GM12872 (cell line): ENCODE measurements around the gene KCTD19.

Source experiments
- TF ChIP-seq, protein P1 (sequence below): IDR thresholded peaks from 3 replicates; pipeline ENCODE4 v1.5.1; 2011; ENCODE audit warnings: low read depth, mild to moderate bottlenecking, low read length, moderate library complexity; ENCODE audit not compliant: insufficient read depth

Gene KCTD19

DNA sequence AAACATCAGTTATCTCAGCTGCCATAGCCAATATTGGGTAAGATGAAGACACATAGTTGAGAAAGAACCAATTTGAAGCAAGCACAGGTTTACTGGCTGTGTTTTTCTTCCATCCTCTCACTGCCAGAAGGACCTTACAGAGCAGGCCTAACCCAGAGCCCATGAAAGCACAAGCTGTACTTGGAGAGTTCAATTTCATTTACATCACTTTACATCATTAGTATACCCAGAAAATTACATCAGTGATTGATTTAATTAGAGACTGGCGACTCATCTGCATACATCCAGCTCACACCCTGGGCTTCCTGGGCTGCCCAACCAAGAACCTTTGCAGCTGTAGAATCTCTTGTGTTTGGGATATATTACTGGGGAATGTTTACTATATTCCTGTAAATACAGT lies 23.8 kb upstream of the KCTD19 start:
- TF ChIP-seq, protein P1, sequence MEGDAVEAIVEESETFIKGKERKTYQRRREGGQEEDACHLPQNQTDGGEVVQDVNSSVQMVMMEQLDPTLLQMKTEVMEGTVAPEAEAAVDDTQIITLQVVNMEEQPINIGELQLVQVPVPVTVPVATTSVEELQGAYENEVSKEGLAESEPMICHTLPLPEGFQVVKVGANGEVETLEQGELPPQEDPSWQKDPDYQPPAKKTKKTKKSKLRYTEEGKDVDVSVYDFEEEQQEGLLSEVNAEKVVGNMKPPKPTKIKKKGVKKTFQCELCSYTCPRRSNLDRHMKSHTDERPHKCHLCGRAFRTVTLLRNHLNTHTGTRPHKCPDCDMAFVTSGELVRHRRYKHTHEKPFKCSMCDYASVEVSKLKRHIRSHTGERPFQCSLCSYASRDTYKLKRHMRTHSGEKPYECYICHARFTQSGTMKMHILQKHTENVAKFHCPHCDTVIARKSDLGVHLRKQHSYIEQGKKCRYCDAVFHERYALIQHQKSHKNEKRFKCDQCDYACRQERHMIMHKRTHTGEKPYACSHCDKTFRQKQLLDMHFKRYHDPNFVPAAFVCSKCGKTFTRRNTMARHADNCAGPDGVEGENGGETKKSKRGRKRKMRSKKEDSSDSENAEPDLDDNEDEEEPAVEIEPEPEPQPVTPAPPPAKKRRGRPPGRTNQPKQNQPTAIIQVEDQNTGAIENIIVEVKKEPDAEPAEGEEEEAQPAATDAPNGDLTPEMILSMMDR = no peak

DNA sequence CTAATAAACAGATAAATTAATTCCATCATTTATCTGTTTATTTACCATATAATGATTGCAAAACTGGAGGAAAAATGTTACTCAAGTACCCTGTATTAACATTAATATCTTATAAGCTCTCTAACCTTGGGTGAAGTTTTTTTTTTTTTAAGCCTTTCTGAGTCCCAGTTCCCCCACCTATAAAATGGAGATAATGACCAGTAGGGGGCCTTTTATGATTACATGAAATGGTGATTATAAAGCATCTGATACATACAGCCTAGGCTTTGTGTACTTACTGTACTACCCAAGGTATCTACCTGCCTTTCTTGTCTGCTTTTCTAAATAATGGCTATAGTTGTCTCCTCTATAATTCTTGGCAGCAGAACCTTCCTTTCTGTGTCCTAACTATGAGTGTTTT lies 22.6 kb upstream of the KCTD19 start:
- TF ChIP-seq, protein P1 = peak; percentile 47

DNA sequence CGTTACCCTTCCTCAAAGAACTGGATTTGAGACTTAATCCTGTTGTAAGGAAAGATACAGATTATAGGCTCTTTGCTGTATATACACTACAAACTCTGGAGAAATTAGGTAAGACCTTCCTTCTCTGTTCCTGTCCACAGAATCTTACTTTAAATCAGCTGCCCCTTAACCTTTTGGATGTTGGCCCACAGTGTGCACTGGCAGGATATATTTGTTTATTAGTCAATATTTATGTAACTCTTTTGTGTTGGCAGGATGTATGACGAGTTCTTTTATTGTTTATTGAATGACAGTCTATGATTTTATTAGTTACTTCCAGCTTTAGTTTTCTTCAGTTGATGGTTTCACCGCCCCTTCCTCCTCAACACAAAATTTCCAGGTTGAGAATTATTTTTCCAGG lies 19.8 kb upstream of the KCTD19 start:
- TF ChIP-seq, protein P1 = no peak

DNA sequence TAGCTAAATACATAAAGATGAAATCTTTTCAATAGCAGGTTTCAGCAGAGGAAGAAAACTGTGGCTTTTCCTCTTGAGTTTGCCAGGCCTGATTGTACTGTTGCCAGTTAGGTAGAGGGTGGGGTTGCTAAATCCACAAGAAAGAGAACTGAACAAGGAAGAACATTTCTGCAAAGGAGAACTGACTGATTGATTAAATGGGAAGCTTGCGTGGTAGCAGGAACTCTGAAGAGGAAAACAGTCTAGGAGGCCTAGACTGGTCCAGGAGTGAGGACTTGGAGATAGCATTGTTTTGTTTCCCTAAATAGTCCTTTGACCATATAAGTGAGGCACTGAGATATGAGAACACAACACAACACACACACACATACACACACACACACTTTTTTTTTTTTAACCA lies 18.9 kb upstream of the KCTD19 start:
- TF ChIP-seq, protein P1 = no peak

DNA sequence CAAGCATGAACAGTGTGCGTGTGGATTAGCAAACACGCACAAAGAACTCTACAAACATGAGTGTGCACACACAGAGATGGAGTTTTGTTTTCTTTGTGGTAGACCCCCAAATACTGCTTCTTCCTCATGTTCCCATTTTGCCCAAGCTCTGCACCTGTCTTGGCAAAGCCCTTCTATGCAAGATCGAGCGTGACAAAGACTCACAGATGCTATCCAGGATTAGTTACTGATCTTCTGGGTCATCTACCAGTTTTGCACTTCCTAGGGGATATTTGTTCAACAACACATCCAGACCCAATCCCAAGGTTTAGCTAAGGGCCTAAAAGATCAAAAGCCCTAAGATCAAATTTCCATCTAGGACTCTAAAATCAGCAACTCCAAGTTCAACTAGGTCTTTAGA lies 16.1 kb upstream of the KCTD19 start:
- TF ChIP-seq, protein P1 = no peak

DNA sequence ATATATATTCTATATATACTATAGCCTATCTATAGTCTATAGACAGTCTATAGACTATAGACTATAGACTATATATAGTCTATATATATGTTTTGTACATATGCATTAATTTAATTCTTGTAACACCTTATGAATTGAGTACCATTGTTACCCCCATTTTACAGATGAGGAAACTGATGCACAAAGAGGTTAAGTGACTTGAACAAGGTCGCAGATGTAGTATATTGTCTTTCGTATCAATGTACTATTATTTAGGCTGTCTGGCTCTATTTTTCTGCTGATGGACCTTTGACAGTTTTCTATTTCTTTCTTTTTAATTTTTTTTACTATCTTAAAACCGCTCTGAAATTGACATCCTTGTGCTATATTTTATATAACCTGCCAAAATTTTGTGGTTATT lies 14.7 kb upstream of the KCTD19 start:
- TF ChIP-seq, protein P1 = no peak

DNA sequence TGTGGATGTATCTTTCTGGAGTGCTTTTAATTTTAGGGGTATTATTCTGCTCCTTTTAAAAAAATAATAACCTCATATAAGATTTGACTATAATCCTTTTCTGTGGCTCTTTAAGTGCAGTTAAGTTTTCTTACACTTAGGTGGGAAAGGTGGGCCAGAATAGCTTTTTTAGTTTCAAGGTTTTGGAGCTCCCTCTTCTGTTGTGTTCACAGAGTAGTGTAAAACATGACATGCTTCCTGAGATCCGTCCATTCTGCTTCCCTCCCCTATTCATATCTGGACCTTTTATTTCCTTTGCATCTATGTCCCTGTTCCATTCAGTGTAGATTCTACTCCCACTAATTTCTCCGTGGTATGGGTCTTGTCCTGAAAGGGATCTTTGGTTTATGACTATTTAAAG lies 12.9 kb upstream of the KCTD19 start:
- TF ChIP-seq, protein P1 = peak; percentile 26; the same call in 1 of the 3 replicates

DNA sequence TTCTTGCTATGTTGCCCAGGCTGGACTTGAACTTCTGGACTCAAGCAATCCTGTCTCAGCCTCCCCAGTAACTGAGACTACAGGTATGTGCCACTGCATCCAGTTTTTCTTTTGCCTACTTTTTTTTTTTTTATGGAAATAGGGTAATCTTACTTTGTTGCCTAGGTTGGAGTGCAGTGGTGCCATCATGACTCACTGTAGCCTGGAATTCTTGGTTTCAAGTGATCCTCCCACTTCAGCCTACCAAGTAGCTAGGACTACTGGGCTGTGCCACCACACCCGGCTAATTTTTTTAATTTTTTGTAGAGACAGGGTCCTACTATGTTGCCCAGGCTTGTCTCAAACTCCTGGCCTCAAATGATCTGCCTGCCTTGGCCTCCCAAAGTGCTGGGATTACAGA lies 10.1 kb upstream of the KCTD19 start:
- TF ChIP-seq, protein P1 = no peak
